T-cell (primary cell): ENCODE results near the gene CDC42SE2. TPM values are rescaled to one million over a fixed set of nuclear protein-coding genes. Genes with fewer than 3 reads are reported as not detected.

Source experiments
- ATAC-seq, 4 experiments: fragments of 200-7000 bp in 3 of 4; fragments of 150-1000 bp in 1 of 4; cut with Tn5 transposase; replicated peaks in 1 of 4; 1 replicate in 3 of 4; 2 replicates in 1 of 4; pipeline ENCODE4 v1.10.0; 2021; ENCODE audit warnings: moderate library complexity in 3 of 4, mild to moderate bottlenecking in 2 of 4, moderate number of reproducible peaks in 1 of 4
- CTCF ChIA-PET, 2 donors: fragments of 300-600 bp; sonication (Branson Sonifier 250); formaldehyde crosslinking; loops; one replicate each; lab custom pipeline; 2022; ENCODE audit warnings: antibody characterized with exemption in 2 of 2; lab: Charles Lee
- POLR2A ChIA-PET, 2 donors: fragments of 300-600 bp; sonication (Branson Sonifier 250); formaldehyde crosslinking; loops; one replicate each; lab custom pipeline; 2022; ENCODE audit warnings: antibody characterized with exemption in 2 of 2; lab: Charles Lee
- DNase-seq, 35 experiments: peaks; one replicate each; pipeline versions ENCODE4 v3.0.0 to v3.0.0-alpha.2; 2013 to 2023
- H3K27ac ChIP-seq: one replicate; pipeline ENCODE4 v1.5.1; 2013; ENCODE audit warnings: low read length
- H3K27me3 ChIP-seq, 2 experiments: replicated peaks in 1 of 2; 1 replicate in 1 of 2; 2 replicates in 1 of 2; pipeline versions ENCODE4 v1.6.1 to v1.7.0; 2013; ENCODE audit warnings: low read length in 1 of 2, mixed read lengths in 1 of 2; ENCODE audit not compliant: control insufficient read depth in 2 of 2, insufficient read depth in 2 of 2; ENCODE audit errors: extremely low read depth in 1 of 2
- H3K36me3 ChIP-seq, 2 donors: 1 replicate in 1 of 2; 2 replicates in 1 of 2; pipeline versions ENCODE4 v1.6.1 to v1.7.0; 2013; ENCODE audit warnings: low read length in 1 of 2; ENCODE audit not compliant: control insufficient read depth in 2 of 2, insufficient read depth in 1 of 2; ENCODE audit errors: extremely low read depth in 1 of 2
- H3K4me1 ChIP-seq, 2 experiments: 1 replicate in 1 of 2; 2 replicates in 1 of 2; pipeline versions ENCODE4 v1.6.1 to v1.7.0; 2013; ENCODE audit warnings: low read length in 2 of 2, mixed read lengths in 1 of 2; ENCODE audit not compliant: insufficient read depth in 2 of 2, control insufficient read depth in 1 of 2; ENCODE audit errors: extremely low read depth in 1 of 2
- H3K4me3 ChIP-seq, 2 donors: 1 replicate in 1 of 2; 2 replicates in 1 of 2; pipeline versions ENCODE4 v1.5.1 to v1.7.0; 2013; ENCODE audit warnings: mild to moderate bottlenecking in 2 of 2, low read length in 1 of 2, moderate library complexity in 1 of 2; ENCODE audit not compliant: control insufficient read depth in 1 of 2; ENCODE audit errors: extremely low read depth in 1 of 2
- H3K9me3 ChIP-seq: 2 replicates; pipeline ENCODE4 v1.7.0; 2013
- H3K27ac Mint-ChIP-seq, 2 donors: one replicate each; pipeline ENCODE4 v1.8.0; 2020 to 2021; ENCODE audit warnings: mild to moderate bottlenecking in 2 of 2, mixed read lengths in 2 of 2
- H3K27me3 Mint-ChIP-seq, 2 donors: one replicate each; pipeline ENCODE4 v1.8.0; 2021 to 2022; ENCODE audit warnings: mixed read lengths in 2 of 2
- H3K36me3 Mint-ChIP-seq: one replicate; pipeline ENCODE4 v1.8.0; 2021; ENCODE audit warnings: mixed read lengths
- H3K4me1 Mint-ChIP-seq, 3 donors: one replicate each; pipeline ENCODE4 v1.8.0; 2020 to 2022; ENCODE audit warnings: mixed read lengths in 3 of 3, mild to moderate bottlenecking in 1 of 3
- H3K4me3 Mint-ChIP-seq, 3 donors: one replicate each; pipeline ENCODE4 v1.8.0; 2020 to 2022; ENCODE audit warnings: mild to moderate bottlenecking in 3 of 3, mixed read lengths in 3 of 3, moderate library complexity in 3 of 3
- H3K9me3 Mint-ChIP-seq, 3 donors: one replicate each; pipeline ENCODE4 v1.8.0; 2020 to 2022; ENCODE audit warnings: mixed read lengths in 3 of 3
- whole genome bisulfite sequencing: methylation state at CpG from one replicate; pipeline ENCODE4 v1.1.5; 2013; ENCODE audit warnings: missing lambda C conversion rate; ENCODE audit not compliant: insufficient coverage; 5-methylcytosine and 5-hydroxymethylcytosine counted together
- total RNA-seq, 35 experiments: library from RNA in 6 of 35; stranded (reverse) in 6 of 35; fragments of 120-200 nt in 1 of 35; gene quantifications; one replicate each; pipeline versions ENCODE4 v1.2.1 to v1.2.4 and lab custom pipeline; 2013 to 2026

CDC42SE2 gene
- total RNA-seq, 5 donors from 2014 or later (not counting 1 experiment from before 2014, with no cell fraction given): 229 to 259 (median 238) TPM

DNA sequence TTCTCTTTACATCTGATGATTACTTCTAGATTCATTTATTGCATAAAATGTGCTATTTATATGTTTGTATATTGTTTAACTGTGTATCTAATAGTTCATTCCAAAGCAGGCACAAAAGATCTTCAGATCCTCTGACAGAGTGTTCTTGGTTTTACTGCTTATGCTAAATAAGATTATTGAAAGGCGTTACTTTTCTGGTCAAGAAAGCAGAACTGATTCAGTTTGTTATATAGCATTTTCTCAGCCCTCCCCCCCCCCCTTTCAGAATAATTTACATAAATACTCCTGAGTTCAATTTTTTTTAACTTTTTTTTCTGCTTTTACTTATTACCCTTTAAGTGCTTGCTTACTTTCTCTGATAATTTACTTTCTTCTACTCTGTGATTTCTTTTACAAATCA, 15.4 kb downstream of the CDC42SE2 start:
- POLR2A ChIA-PET: interaction anchor here in 1 of 2 donors (0.6 kb wide), 1 partner anchor 128 kb away, joined by 3 read pairs; no protein-coding TSS in a partner anchor
- no peak overlapping the region for H3K4me3 ChIP-seq
- CTCF ChIA-PET: no interaction called here

DNA sequence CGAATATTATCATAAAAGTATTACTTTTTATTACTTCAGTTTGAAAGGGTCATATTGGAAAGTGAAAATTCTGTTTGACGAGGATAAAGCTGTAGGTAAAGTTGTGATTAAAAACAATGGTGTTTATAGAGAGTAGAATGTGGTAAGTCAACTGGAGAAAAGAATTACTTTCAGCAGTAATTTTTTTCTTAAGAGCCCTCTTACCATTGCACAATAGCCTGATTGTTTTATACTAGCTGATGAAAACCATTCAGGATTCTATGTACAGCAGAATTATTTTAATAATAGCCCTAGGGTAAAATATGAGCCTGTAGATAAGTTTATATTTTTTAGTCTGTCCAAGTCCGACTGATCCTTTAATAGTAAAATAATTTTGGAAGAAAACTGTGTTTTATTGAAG, 16.6 kb downstream of the CDC42SE2 start:
- ATAC-seq (no peak), DNase-seq (no peak)
- no peaks in the 10 kb centered on the region for H3K9me3 Mint-ChIP-seq
- H3K36me3 Mint-ChIP-seq: peaks cover 23% of the 10 kb centered on the region
- CTCF ChIA-PET: interaction anchor here (1.0 to 1.9 kb wide), 7 partner anchors 9 to 102 kb away, joined by 3 to 15 read pairs (median 4); no protein-coding TSS in a partner anchor
- peaks cover 0 to 3% of the 10 kb centered on the region in 2 donors for H3K36me3 ChIP-seq
- H3K27me3 Mint-ChIP-seq: no peaks in the 10 kb centered on the region
- WGBS: no CpG with 5 or more reads among the region's 3 CpGs
- no peaks in the 10 kb centered on the region for H3K27me3 ChIP-seq
- peaks cover 46 to 54% of the 10 kb centered on the region in 2 experiments for H3K4me1 ChIP-seq
- H3K27ac ChIP-seq: peak overlapping the region; percentile 81
- no peaks in the 10 kb centered on the region for H3K9me3 ChIP-seq
- H3K4me1 Mint-ChIP-seq: peaks cover 90 to 95% (median 92%) of the 10 kb centered on the region in 3 donors
- H3K27ac Mint-ChIP-seq: peak overlapping the region; percentile 95 to 96
- H3K4me3 ChIP-seq: peak overlapping the region in 1 of 2 donors; percentile 43
- POLR2A ChIA-PET: interaction anchor here (0.5 to 2.9 kb wide), 14 partner anchors 8 to 253 kb away, joined by 3 to 30 read pairs (median 4); no protein-coding TSS in a partner anchor
- peak overlapping the region; percentile 75 to 81 (median 77) for H3K4me3 Mint-ChIP-seq

More for the DNA sequence above, 15.4 kb downstream of the CDC42SE2 start:
- no CpG with 5 or more reads among the region's 1 CpG for WGBS
- no peaks in the 10 kb centered on the region for H3K27me3 Mint-ChIP-seq
- H3K36me3 Mint-ChIP-seq: peaks cover 25% of the 10 kb centered on the region
- H3K4me3 Mint-ChIP-seq: peak overlapping the region; percentile 75 to 81 (median 77)
- H3K9me3 ChIP-seq: no peaks in the 10 kb centered on the region
- H3K4me1 Mint-ChIP-seq: peaks cover 90 to 100% (median 93%) of the 10 kb centered on the region in 3 donors
- no peak for ATAC-seq
- H3K27me3 ChIP-seq: no peaks in the 10 kb centered on the region
- H3K27ac ChIP-seq: peak overlapping the region; percentile 81
- H3K4me1 ChIP-seq: peaks cover 49 to 50% of the 10 kb centered on the region in 2 experiments
- H3K27ac Mint-ChIP-seq: peak overlapping the region; percentile 95 to 96
- DNase-seq: no peak
- no peaks in the 10 kb centered on the region for H3K9me3 Mint-ChIP-seq
- H3K36me3 ChIP-seq: no peaks in the 10 kb centered on the region

DNA sequence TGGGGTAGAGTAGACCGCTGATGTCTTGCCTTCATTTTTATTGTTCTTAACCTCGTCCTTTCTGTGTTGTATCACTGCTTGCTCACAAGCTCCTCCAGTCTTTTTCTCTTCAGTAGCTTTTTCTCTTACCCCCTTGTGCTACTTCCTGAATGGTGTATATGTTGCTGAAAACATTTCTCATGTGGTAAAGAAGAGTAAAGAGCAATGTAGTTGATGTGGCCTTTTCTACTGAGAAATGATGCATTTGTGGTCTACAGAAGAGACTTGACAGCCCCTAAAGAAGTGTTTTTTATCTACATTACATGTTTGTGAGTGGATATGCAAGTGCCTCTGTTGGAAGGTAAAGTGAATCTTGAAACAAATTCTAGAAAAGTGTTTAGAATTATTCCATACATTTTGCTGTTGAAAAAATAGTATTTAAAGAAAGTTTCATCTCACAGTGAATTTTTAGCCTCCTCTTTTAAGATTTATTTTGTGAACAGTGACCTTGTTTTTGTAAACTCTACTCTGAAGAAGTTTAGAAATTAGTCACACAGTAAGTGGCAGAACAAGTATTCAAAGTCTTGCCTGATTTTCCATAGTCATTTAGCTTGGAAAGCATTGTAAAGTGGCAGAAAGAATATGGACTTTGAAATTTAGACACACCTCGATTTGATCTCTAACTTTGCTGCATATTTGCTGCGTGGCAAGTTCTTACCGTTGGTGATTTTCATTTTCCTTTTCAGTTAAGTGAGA, 17.4 kb downstream of the CDC42SE2 start:
- H3K4me1 Mint-ChIP-seq: peaks cover 89 to 92% (median 92%) of the 10 kb centered on the region in 3 donors
- DNase-seq: peak in 5 of 35 experiments; percentile 9 to 85 (median 48)
- peak overlapping the region; percentile 81 for H3K27ac ChIP-seq
- H3K36me3 Mint-ChIP-seq: peaks cover 23% of the 10 kb centered on the region
- POLR2A ChIA-PET: interaction anchor here (0.5 to 2.9 kb wide), 14 partner anchors 9 to 252 kb away, joined by 3 to 30 read pairs (median 4); no protein-coding TSS in a partner anchor
- H3K4me1 ChIP-seq: peaks cover 47 to 56% of the 10 kb centered on the region in 2 experiments
- ATAC-seq: peak; percentile 84 to 91 (median 86)
- no peaks in the 10 kb centered on the region for H3K9me3 Mint-ChIP-seq
- H3K27ac Mint-ChIP-seq: peak overlapping the region; percentile 95 to 96
- H3K27me3 Mint-ChIP-seq: no peaks in the 10 kb centered on the region
- H3K4me3 Mint-ChIP-seq: peak overlapping the region; percentile 75 to 81 (median 77)
- no peaks in the 10 kb centered on the region for H3K27me3 ChIP-seq
- H3K9me3 ChIP-seq: no peaks in the 10 kb centered on the region
- H3K36me3 ChIP-seq: peaks cover 0 to 9% of the 10 kb centered on the region in 2 donors
- CTCF ChIA-PET: interaction anchor here (1.0 to 1.9 kb wide), 8 partner anchors 8 to 101 kb away, joined by 3 to 15 read pairs (median 4); no protein-coding TSS in a partner anchor
- H3K4me3 ChIP-seq: peak overlapping the region; percentile 29 to 43
- no CpG with 5 or more reads among the region's 5 CpGs for WGBS

DNA sequence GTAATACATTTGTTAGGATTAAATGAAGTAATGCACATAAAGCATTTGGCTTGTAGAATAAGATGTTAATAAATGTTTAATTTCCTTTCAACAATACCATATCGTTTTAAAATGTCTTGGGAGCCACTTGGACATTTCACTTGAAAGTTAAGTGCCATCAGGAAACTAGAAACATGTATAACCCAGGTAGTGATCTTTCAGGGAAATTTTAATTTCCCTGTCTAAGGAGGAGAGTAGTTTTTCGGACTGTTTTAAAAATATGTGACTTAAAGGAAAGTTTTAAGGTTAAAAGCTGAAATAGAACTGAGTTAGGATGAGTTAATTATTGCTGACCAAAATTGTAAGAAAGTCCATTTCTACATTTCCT, 18.0 kb downstream of the CDC42SE2 start:
- H3K4me3 ChIP-seq: peak overlapping the region in 1 of 2 donors; percentile 43
- DNase-seq (no peak), ATAC-seq (no peak)
- Mint-ChIP-seq H3K4me3 (peak overlapping the region; percentile 75 to 81 (median 77)), H3K27ac (peak overlapping the region; percentile 95 to 96), H3K4me1 (peaks cover 90 to 92% (median 91%) of the 10 kb centered on the region in 3 donors), H3K27me3 (no peaks in the 10 kb centered on the region), H3K36me3 (peaks cover 26% of the 10 kb centered on the region), H3K9me3 (no peaks in the 10 kb centered on the region)
- H3K27ac ChIP-seq: peak overlapping the region; percentile 81
- H3K36me3 ChIP-seq: peaks cover 0 to 9% of the 10 kb centered on the region in 2 donors
- CTCF ChIA-PET: interaction anchor here (0.6 to 1.5 kb wide), 3 partner anchors 8 to 29 kb away, joined by 4 to 7 read pairs (median 4); no protein-coding TSS in a partner anchor
- H3K9me3 ChIP-seq: no peaks in the 10 kb centered on the region
- H3K4me1 ChIP-seq: peaks cover 48 to 57% of the 10 kb centered on the region in 2 experiments
- H3K27me3 ChIP-seq: no peaks in the 10 kb centered on the region
- no CpG with 5 or more reads among the region's 2 CpGs for WGBS
- POLR2A ChIA-PET: interaction anchor here (0.7 to 2.9 kb wide), 5 partner anchors 11 to 120 kb away, joined by 3 to 30 read pairs (median 5); no protein-coding TSS in a partner anchor

GRCh38 chr5:131282235-131282634, 18.4 kb downstream of the CDC42SE2 start:
- Mint-ChIP-seq H3K27ac (peak overlapping the region; percentile 95 to 96), H3K4me3 (peak overlapping the region; percentile 75 to 81 (median 77)), H3K9me3 (no peaks in the 10 kb centered on the region), H3K36me3 (peaks cover 25% of the 10 kb centered on the region), H3K27me3 (no peaks in the 10 kb centered on the region), H3K4me1 (peaks cover 88 to 89% (median 89%) of the 10 kb centered on the region in 3 donors)
- Histone ChIP-seq H3K27ac (peak overlapping the region; percentile 81), H3K27me3 (no peaks in the 10 kb centered on the region), H3K4me1 (peaks cover 44 to 59% of the 10 kb centered on the region in 2 experiments), H3K36me3 (peaks cover 0 to 9% of the 10 kb centered on the region in 2 donors), H3K9me3 (no peaks in the 10 kb centered on the region), H3K4me3 (peak overlapping the region in 1 of 2 donors; percentile 43)
- no CpG with 5 or more reads among the region's 2 CpGs for WGBS
- DNase-seq: no peak
- ChIA-PET CTCF (interaction anchor here (0.6 to 1.5 kb wide), 3 partner anchors 8 to 29 kb away, joined by 4 to 7 read pairs (median 4); no protein-coding TSS in a partner anchor), POLR2A (interaction anchor here (1.0 to 2.9 kb wide), 2 partner anchors 17 to 73 kb away, joined by 5 to 30 read pairs; no protein-coding TSS in a partner anchor)
- ATAC-seq: no peak
